SK-N-SH (cell line): ENCODE results near the gene DOK6. TPM values are rescaled to one million over a fixed set of nuclear protein-coding genes. Genes with fewer than 3 reads are reported as not detected.

Experiments used
- CTCF ChIA-PET: fragments of 300-600, 350-600 bp; formaldehyde crosslinking; extraction: SDS; loops from one replicate; lab custom pipeline; 2021; lab: Yijun Ruan, JAX
- POLR2A ChIA-PET: fragments of 350-600 bp; sonication (Branson Sonifier 250); formaldehyde crosslinking; extraction: SDS; loops from one replicate; lab custom pipeline; 2020; ENCODE audit warnings: antibody characterized with exemption, inconsistent platforms; lab: Yijun Ruan, JAX
- DNase-seq: peaks from one replicate; pipeline ENCODE4 v3.0.0; 2012
- H2AFZ ChIP-seq: fragments of 200-600 bp; sonication (generic); 2 replicates; pipeline ENCODE4 v1.8.1; 2016; ENCODE audit warnings: antibody characterized with exemption, mild to moderate bottlenecking, low read depth
- H3F3A ChIP-seq: fragments of 200-600 bp; sonication (generic); replicated peaks from 2 replicates; pipeline ENCODE3; 2016; ENCODE audit warnings: antibody characterized with exemption, mild to moderate bottlenecking; ENCODE audit not compliant: insufficient read depth
- H3K27ac ChIP-seq, 2 experiments: fragments of 200-500 bp in 1 of 2; fragments of 200-600 bp in 1 of 2; sonication (Bioruptor generic) in 1 of 2; sonication (generic), shearing (Covaris generic) in 1 of 2; 2 replicates each; pipeline versions ENCODE4 v1.5.1 to v1.6.1; 2014 to 2016; ENCODE audit warnings: low read depth in 2 of 2, inconsistent platforms in 1 of 2, low read length in 1 of 2, mild to moderate bottlenecking in 1 of 2, mixed read lengths in 1 of 2
- H3K27me3 ChIP-seq: fragments of 200-600 bp; sonication (generic), shearing (Covaris generic); 2 replicates; pipeline ENCODE4 v1.6.1; 2016; ENCODE audit warnings: mixed run types; ENCODE audit not compliant: insufficient read depth
- H3K36me3 ChIP-seq, 2 experiments: fragments of 200-500 bp in 1 of 2; fragments of 200-600 bp in 1 of 2; sonication (Bioruptor generic) in 1 of 2; sonication (generic) in 1 of 2; replicated peaks in 1 of 2; 2 replicates each; pipeline versions ENCODE3 to v1.5.1; 2014 to 2016; ENCODE audit warnings: low read length in 1 of 2, mild to moderate bottlenecking in 1 of 2; ENCODE audit not compliant: insufficient read depth in 2 of 2, control insufficient read depth in 1 of 2
- H3K4me1 ChIP-seq, 2 experiments: fragments of 200-500 bp in 1 of 2; fragments of 200-600 bp in 1 of 2; sonication (Bioruptor generic) in 1 of 2; sonication (generic), shearing (Covaris generic) in 1 of 2; 2 replicates each; pipeline versions ENCODE4 v1.5.1 to v1.6.1; 2014 to 2016; ENCODE audit warnings: low read depth in 1 of 2, low read length in 1 of 2, mixed run types in 1 of 2; ENCODE audit not compliant: insufficient read depth in 2 of 2, control insufficient read depth in 1 of 2
- H3K4me2 ChIP-seq: fragments of 200-600 bp; sonication (generic), shearing (Covaris generic); 2 replicates; pipeline ENCODE4 v1.6.1; 2017; ENCODE audit warnings: mixed run types
- H3K4me3 ChIP-seq, 2 experiments: fragments of 200-500 bp in 1 of 2; fragments of 200-600 bp in 1 of 2; sonication (Bioruptor generic) in 1 of 2; sonication (generic), shearing (Covaris generic) in 1 of 2; 2 replicates each; pipeline versions ENCODE4 v1.5.1 to v1.8.1; 2014 to 2016; ENCODE audit warnings: low read depth in 2 of 2, inconsistent platforms in 1 of 2, low read length in 1 of 2, mild to moderate bottlenecking in 1 of 2, mixed read lengths in 1 of 2, moderate library complexity in 1 of 2
- H3K79me2 ChIP-seq: fragments of 200-600 bp; sonication (generic); 2 replicates; pipeline ENCODE4 v1.8.1; 2017; ENCODE audit warnings: mild to moderate bottlenecking; ENCODE audit not compliant: insufficient read depth
- H3K9ac ChIP-seq: fragments of 200-600 bp; sonication (generic); 2 replicates; pipeline ENCODE4 v1.6.1; 2017; ENCODE audit warnings: mixed run types
- H3K9me2 ChIP-seq: fragments of 200-600 bp; sonication (generic); 2 replicates; pipeline ENCODE4 v1.6.1; 2017; ENCODE audit warnings: mixed run types
- H3K9me3 ChIP-seq: fragments of 200-600 bp; sonication (generic); 2 replicates; pipeline ENCODE4 v1.6.1; 2017; ENCODE audit warnings: mixed run types, mild to moderate bottlenecking, moderate library complexity
- H4K20me1 ChIP-seq: fragments of 200-600 bp; sonication (generic); 2 replicates; pipeline ENCODE4 v1.6.1; 2017; ENCODE audit warnings: mild to moderate bottlenecking, mixed run types; ENCODE audit not compliant: insufficient read depth
- ELF1 ChIP-seq: IDR thresholded peaks from 2 replicates; pipeline ENCODE4 v1.4.0; 2012
- FOSL2 ChIP-seq: IDR thresholded peaks from 2 replicates; pipeline ENCODE4 v1.4.0; 2012; ENCODE audit warnings: low read depth, mild to moderate bottlenecking, moderate library complexity, borderline replicate concordance
- FOXJ3 ChIP-seq: sonication (generic); formaldehyde crosslinking; IDR thresholded peaks from 2 replicates; pipeline ENCODE4 v1.5.1; 2020; ENCODE audit warnings: mild to moderate bottlenecking, missing genetic modification reagents
- FOXM1 ChIP-seq: IDR thresholded peaks from 2 replicates; pipeline ENCODE4 v1.4.0; 2012; ENCODE audit warnings: low read depth, mild to moderate bottlenecking
- GABPA ChIP-seq: IDR thresholded peaks from 2 replicates; pipeline ENCODE4 v1.4.0; 2012; ENCODE audit warnings: low read depth, mild to moderate bottlenecking
- GATA2 ChIP-seq: sonication (generic); formaldehyde crosslinking; IDR thresholded peaks from 2 replicates; pipeline ENCODE4 v1.5.0; 2020; ENCODE audit warnings: mild to moderate bottlenecking, missing genetic modification reagents
- IRF3 ChIP-seq: fragments of 150-350 bp; IDR thresholded peaks from 2 replicates; pipeline ENCODE4 v1.6.1; 2016; ENCODE audit warnings: mild to moderate bottlenecking, low read depth, low read length
- JUND ChIP-seq: IDR thresholded peaks from 2 replicates; pipeline ENCODE4 v1.4.0; 2012
- NRF1 ChIP-seq: IDR thresholded peaks from 2 replicates; pipeline ENCODE4 v1.6.1; 2012; ENCODE audit warnings: low read depth, mild to moderate bottlenecking, low read length
- PBX3 ChIP-seq: IDR thresholded peaks from 2 replicates; pipeline ENCODE4; 2012
- POLR2AphosphoS5 ChIP-seq: IDR thresholded peaks from 2 replicates; pipeline ENCODE4 v1.6.1; 2012; ENCODE audit warnings: low read depth, low read length
- RAD21 ChIP-seq: IDR thresholded peaks from 2 replicates; pipeline ENCODE4 v1.6.1; 2012; ENCODE audit warnings: mild to moderate bottlenecking, low read length
- RCOR1 ChIP-seq: fragments of 150-350 bp; IDR thresholded peaks from 2 replicates; pipeline ENCODE4 v1.6.1; 2017; ENCODE audit warnings: antibody characterized with exemption, low read length
- RFX5 ChIP-seq: IDR thresholded peaks from 2 replicates; pipeline ENCODE4 v1.6.1; 2012; ENCODE audit warnings: mild to moderate bottlenecking, improper control_type of control experiment, low read length
- TEAD4 ChIP-seq: IDR thresholded peaks from 2 replicates; pipeline ENCODE4 v1.4.0; 2012; ENCODE audit warnings: mild to moderate bottlenecking, borderline replicate concordance; ENCODE audit not compliant: insufficient read depth
- USF2 ChIP-seq: fragments of 150-350 bp; IDR thresholded peaks from 2 replicates; pipeline ENCODE4 v1.6.1; 2017; ENCODE audit warnings: antibody characterized with exemption, low read length, low read depth, borderline replicate concordance
- YY1 ChIP-seq: IDR thresholded peaks from 2 replicates; pipeline ENCODE4 v1.4.0; 2012; ENCODE audit warnings: low read depth, mild to moderate bottlenecking
- WGBS: methylation state at CpG from one replicate; pipeline ENCODE4 v1.1.6; 2017; ENCODE audit warnings: low lambda C conversion rate; 5-methylcytosine and 5-hydroxymethylcytosine counted together
- polyA plus RNA-seq, 3 experiments: library from polyadenylated mRNA; depleted of rRNA; stranded (reverse); fragments of >200 nt; gene quantifications; 2 replicates each; pipeline ENCODE4 v1.2.3, GENCODE V29; 2012

The DOK6 gene
- polyA plus RNA-seq, 1 of the 3 experiments (the other 2 are of a cell fraction), result 3.9 TPM

- peak; percentile 1 for DNase-seq
- Histone ChIP-seq H3K9me3 (peaks cover 4% of the 10 kb centered on the region; the same call in 1 of the 2 replicates), H3K9ac (no peak overlapping the region), H3K4me1 (peaks cover 0 to 5% of the 10 kb centered on the region in 2 experiments; a peak in 2 of 4 replicates), H3F3A (no peaks in the 10 kb centered on the region), H3K79me2 (no peaks in the 10 kb centered on the region), H3K4me3 (no peak overlapping the region), H4K20me1 (no peaks in the 10 kb centered on the region), H3K36me3 (no peaks in the 10 kb centered on the region), H3K27me3 (no peaks in the 10 kb centered on the region), H3K27ac (no peak overlapping the region; a peak in 1 of 4 replicates), H2AFZ (no peak overlapping the region), H3K4me2 (no peak overlapping the region), H3K9me2 (no peaks in the 10 kb centered on the region; the same call in 1 of the 2 replicates)
- TF ChIP-seq IRF3 (no peak), PBX3 (no peak), FOXM1 (no peak), FOXJ3 (CRISPR knock-in tag) (no peak), GATA2 (CRISPR knock-in tag) (no peak), FOSL2 (no peak), ELF1 (no peak), JUND (no peak), RFX5 (no peak), RCOR1 (no peak), USF2 (no peak), YY1 (no peak), TEAD4 (no peak), NRF1 (no peak), GABPA (no peak), RAD21 (no peak), POLR2AphosphoS5 (no peak)
- 62% methylated on average over 5 of the region's 5 CpGs for WGBS
- CTCF ChIA-PET, result interaction anchor here (1.1 kb wide), 1 partner anchor 9 kb away, joined by 3 read pairs; no protein-coding TSS in a partner anchor
- POLR2A ChIA-PET, result no interaction called here
Measured at GRCh38 chr18:69795791-69796190, 395.1 kb downstream of the DOK6 start.
